Right lobe of liver (tissue), 4 donors: Measurements from ENCODE around the gene KCNQ4.

Experiments
- POLR2A ChIP-seq: fragments of 450-650 bp; IDR thresholded peaks from one replicate; pipeline ENCODE4 v1.6.1; 2017; ENCODE audit warnings: antibody characterized with exemption, mild to moderate bottlenecking
- TF ChIP-seq, protein P1 (sequence below), 4 donors: fragments of 200-600 bp in 3 of 4; fragments of 450-650 bp in 1 of 4; IDR thresholded peaks; one replicate each; pipeline versions ENCODE4 v1.5.1 to v1.8.0; 2016 to 2022; ENCODE audit warnings: antibody characterized with exemption in 4 of 4, mild to moderate bottlenecking in 2 of 4
- donor health status: DM: no; HTN: no; CAD: no.
- donor health status: DM: no; HTN: no; CAD: no.
- donor health status: DM: no; HTN: yes; CAD: no.

DNA sequence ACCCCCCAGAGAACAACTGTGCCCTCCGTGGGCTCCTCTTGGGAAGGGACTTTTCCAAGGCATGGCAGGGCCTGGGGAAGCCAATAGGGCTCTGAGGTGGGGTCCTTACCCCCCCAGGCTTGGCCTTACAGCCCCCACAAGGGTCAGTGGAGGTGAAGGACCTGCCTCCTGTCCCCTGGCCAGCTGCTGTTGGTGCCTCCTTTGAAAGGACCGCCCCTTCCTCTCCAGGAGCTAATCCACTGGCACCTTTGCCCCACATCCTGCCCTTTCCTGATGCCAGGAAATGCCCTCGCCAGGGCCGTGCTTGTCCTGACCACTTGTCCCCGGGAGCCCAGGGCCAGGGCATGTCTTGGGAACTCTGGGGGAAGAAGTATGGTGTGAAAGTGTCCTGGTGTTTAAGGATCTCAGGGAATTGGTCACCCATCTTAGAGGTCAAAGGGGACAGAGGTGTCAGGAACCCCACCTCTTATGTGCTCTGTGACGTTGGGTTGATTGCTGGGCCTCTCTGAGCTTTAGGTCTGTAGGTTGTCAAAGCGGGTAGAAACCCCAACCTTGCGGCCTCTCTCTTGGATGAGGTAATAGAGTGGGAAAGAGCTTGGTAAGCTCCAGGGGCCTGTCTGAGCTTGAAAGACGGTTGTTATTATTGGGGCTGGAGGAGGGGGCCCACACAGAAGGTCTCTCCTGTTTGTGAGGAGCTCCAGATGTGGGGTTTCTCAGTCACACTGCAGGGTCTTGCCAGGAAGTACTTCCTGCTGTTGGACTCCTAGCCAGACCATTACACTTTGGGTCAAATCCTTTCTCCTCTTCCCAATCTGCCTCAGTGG lies 2.8 kb downstream of the KCNQ4 start:
- TF ChIP-seq, protein P1, sequence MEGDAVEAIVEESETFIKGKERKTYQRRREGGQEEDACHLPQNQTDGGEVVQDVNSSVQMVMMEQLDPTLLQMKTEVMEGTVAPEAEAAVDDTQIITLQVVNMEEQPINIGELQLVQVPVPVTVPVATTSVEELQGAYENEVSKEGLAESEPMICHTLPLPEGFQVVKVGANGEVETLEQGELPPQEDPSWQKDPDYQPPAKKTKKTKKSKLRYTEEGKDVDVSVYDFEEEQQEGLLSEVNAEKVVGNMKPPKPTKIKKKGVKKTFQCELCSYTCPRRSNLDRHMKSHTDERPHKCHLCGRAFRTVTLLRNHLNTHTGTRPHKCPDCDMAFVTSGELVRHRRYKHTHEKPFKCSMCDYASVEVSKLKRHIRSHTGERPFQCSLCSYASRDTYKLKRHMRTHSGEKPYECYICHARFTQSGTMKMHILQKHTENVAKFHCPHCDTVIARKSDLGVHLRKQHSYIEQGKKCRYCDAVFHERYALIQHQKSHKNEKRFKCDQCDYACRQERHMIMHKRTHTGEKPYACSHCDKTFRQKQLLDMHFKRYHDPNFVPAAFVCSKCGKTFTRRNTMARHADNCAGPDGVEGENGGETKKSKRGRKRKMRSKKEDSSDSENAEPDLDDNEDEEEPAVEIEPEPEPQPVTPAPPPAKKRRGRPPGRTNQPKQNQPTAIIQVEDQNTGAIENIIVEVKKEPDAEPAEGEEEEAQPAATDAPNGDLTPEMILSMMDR (IDR thresholded peaks at IDR 0.05), result no peak
- TF ChIP-seq POLR2A, result no peak
